GM21423 (cell line): ENCODE results near the gene SPDEF.

Source experiments
- ATAC-seq: cut with Tn5 transposase; IDR thresholded peaks from one replicate; pipeline ENCODE4 v1.9.1; 2021; ENCODE audit warnings: mild to moderate bottlenecking, moderate library complexity; ENCODE audit not compliant: unreplicated experiment

The SPDEF gene

DNA sequence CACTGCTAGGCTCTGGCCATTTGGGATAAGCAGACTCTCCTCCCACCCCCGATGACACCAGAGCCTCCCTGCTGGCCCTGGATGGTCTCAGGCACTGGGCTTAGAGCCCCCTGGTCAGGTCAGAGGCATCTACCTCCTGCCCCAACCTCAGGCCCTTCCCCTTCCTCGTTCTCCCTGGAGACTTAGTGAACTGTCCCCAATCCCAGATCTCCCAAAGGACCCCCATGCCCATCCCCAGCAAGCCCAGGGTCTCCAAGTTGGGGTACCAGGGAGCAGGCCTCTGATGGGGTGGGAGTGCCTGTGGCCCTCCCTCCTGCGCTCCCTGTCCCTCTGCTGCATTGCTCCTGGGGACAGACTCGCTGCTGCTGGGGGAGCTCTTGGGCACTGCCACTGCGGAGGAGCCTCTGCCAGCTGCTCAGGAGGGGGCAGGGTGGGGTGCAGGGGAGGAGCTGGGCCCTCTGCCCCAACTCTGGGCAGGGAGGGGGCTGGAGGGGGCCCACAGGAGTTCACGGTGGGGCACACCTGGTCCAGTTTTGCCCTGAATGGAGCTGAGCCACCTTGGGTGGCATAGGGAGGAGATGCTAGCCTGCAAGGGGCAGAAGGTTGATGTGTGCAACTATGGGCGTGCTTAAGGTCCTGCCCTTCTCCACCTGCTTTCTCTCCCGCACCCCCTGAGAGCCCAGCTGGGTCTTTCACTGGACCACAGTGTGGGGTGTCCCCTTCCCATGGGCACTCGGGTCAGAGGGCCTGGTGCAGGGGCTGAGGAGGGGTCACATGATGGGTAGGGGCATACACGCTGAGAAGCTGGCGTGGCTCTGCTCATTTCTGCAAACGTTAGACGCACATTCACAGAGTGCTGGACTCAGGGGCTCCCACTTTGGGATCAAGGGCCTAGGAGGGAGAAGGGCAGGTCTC lies 40.4 kb downstream of the SPDEF start:
- ATAC-seq, result no peak

GRCh38 chr6:34514593-34515472 lies 41.3 kb downstream of the SPDEF start:
- ATAC-seq, result no peak

GRCh38 chr6:34514112-34514511 lies 42.0 kb downstream of the SPDEF start:
- no peak for ATAC-seq

GRCh38 chr6:34513646-34514045 lies 42.5 kb downstream of the SPDEF start:
- ATAC-seq, result no peak

DNA sequence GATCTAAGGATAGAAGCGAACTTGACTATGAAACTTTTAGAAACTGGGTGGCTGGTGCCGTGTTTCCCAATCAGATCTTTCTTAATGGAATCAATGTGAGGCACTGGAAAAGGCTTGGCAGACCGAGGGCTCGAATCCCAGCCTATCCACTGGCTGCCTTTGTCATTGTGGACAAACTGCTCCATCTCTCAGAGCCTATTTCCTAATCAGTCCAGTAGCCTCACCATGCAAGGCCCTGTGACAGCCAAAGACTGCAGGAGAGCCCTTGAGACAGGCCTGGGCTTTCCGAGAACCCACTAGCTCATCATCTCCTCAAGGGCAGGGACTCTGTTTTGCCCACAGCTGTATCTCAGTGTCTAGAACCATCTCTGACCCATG lies 43.4 kb downstream of the SPDEF start:
- ATAC-seq, result no peak

DNA sequence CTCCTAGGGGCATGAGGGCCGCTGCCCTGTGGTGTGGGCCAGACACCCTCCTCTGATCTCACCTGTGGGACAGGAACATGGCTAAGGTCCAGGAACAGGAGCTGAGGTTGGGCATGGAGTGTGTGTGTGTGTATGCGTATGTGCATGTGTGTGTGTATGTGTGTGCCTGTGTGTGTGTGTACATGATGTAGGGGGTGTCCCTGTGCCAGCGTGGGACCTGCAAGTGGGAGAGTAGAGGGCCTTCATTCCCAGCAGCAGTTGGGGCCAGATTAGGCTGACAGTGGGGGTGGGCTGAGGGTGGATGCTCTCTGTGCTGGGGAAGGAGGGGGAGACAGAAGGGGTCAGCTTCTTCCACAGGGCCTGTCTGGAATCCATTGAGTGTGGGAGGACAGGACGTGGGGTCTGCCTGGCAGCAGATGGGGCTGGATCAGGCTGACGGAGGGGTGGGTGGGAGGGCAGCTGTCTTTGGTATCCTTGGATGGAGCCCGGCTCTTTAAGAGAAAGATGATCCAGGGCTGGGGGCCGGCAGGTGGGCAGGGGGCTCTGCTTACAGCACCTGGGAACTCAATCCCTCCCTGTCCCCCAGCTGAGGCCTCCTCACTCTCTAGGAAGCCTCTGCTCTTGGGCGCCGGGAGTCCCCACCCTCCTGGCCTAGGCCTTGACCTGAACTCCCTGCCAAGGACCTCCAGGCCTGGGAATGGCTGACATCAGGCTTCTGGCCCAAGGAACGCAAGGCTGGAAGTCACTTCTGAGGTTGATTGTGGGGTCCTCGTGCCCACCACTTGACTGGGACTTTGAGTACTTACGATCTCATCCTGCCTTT lies 44.0 kb downstream of the SPDEF start:
- no peak for ATAC-seq

DNA sequence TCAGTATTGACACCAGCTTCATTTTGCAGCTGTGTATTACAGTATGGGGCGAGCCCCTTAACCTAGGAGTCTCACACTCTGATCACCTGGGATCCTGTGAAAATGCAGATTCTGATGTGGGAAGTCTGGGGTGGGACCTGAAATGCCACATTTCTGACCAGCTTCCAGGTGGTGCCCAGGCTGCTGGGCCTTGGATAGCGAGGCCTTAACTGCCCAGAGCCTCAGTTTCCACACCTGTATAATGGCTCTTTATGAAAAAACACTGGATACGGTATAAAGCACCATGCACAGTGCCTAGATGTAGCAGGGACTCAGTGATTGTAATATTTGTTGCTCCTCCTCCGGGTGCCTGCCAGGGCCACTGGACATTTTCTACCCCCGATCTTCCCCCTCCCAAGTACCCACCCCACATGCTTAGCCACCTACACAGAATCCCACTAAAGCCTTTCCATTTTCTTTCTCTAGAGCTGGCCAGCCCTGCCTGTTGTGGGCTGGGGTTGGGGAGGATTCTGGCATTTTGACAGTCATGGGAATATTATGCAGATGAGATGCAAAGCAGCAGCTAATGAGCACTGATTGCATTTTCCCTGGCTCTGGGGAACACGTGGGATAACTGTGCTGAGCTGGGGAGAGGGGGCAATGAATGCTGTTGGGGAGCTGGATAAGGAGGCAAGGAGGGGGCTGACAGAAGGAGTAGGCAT lies 44.8 kb downstream of the SPDEF start:
- ATAC-seq, result no peak

DNA sequence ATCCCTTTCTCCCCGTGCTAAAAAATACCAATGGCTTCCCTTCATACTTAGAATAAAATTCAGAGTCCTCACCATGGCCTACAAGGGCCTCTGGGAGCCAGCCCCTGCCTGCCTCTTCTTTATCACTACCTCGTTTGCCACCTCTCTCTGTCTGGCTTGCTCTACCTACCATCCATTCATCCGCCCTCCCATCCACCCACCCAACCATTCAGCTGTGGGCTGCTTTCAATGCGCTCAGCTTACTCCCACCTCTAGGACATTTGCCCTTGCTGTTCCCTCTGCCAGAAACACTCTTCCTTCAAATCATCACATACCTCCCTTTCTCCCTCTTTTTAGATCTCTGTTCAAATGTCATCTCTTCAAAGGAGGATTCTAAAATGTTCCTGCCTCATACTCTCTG lies 45.8 kb downstream of the SPDEF start:
- no peak for ATAC-seq

GRCh38 chr6:34509782-34510181 lies 46.3 kb downstream of the SPDEF start:
- no peak for ATAC-seq

- no peak for ATAC-seq
These were observed 47.7 kb downstream of the SPDEF start for GRCh38 chr6:34508425-34508824.

DNA sequence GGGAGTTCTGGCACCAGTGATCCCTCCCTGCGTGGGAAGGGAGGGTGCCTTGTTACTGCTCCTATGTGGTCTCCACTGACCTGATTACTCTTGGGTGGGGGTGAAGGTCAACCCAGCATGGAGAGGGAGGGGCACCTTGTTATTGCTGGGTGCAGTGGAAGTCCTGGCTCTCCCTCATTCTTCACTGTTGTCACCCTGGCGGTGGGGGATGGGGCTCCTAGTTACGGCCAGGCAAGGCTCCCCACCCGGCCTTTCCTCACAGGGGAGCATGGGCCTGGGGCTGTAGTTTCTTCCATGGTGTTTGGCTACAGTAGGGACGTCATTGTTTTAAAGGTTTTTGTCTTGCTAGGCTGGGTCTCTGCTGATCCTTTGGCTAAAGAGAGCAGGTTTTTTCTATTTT lies 49.4 kb downstream of the SPDEF start:
- no peak for ATAC-seq

DNA sequence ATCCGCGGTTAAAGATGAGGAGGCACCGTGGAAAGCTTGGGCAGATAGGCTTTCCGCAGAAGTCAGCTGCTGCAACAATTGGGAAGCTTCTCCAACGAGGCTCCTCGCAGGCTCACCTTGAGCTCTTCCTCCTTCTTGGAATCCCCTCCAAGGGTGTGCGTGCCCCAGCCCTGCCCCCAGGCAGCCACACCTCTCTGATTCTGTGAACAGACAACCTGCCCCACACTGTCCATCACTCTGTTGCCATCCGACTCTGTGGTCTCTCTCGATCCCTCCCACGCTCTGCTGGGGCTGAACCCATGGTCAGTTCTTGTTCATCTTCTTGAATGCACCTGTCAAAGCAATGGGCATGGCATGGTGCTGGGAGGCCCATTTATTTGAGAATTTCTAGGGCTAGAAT lies 58.7 kb downstream of the SPDEF start:
- ATAC-seq, result no peak

- ATAC-seq, result no peak
These were observed 59.9 kb downstream of the SPDEF start for GRCh38 chr6:34496103-34496685.

GRCh38 chr6:34494973-34495372 lies 61.2 kb downstream of the SPDEF start:
- ATAC-seq, result no peak

- ATAC-seq, result no peak
These were observed 62.8 kb downstream of the SPDEF start for GRCh38 chr6:34493344-34493743.

DNA sequence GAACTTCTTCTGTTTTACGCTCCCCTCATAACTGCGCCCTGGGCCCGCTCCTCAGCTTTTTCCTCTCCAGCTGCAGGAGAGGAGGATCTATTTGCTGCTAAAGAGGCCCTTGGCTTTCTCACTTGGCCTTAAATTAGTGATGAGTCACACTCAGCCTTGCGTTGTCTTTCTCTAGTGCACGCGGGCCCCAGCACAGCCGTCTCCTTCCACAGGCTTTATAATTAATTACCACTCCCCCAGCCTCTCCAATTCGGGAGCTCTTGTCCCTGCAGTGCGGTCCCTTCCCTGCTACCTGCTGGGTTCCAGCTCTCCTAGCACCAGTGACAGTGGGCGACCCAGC lies 65.1 kb downstream of the SPDEF start:
- ATAC-seq, result no peak

GRCh38 chr6:34490390-34491090 lies 65.6 kb downstream of the SPDEF start:
- ATAC-seq, result no peak

GRCh38 chr6:34489207-34489805 lies 66.8 kb downstream of the SPDEF start:
- no peak for ATAC-seq
